GM18517 (cell line): ENCODE measurements around the gene TMEM179.
"Not testable (repeated sequence)": the region's sequence is repeated elsewhere in the genome, so short reads cannot be mapped to it uniquely, and the experiment has no call there.

Experiments used
- ATAC-seq: cut with Tn5 transposase; IDR thresholded peaks from one replicate; pipeline ENCODE4 v1.9.1; 2021; ENCODE audit warnings: mild to moderate bottlenecking, moderate library complexity; ENCODE audit not compliant: unreplicated experiment

Gene TMEM179

GRCh38 chr14:104604458-104605449 is at the start of gene TMEM179:
TMEM179 (minus strand) TSS chr14:104604772; CDS start chr14:104604741, 31 bp downstream.
- ATAC-seq: no peak

GRCh38 chr14:104654119-104654518 is 49.5 kb upstream of the TMEM179 start:
- ATAC-seq: no peak

GRCh38 chr14:104653130-104653920 is 48.8 kb upstream of the TMEM179 start:
- not testable (repeated sequence) for ATAC-seq

- ATAC-seq: no peak
Observed at GRCh38 chr14:104652386-104652785, 47.8 kb upstream of the TMEM179 start.

- no peak for ATAC-seq
Observed at GRCh38 chr14:104651876-104652260, 47.3 kb upstream of the TMEM179 start.

GRCh38 chr14:104650981-104651875 is 46.7 kb upstream of the TMEM179 start:
- ATAC-seq: no peak

- no peak for ATAC-seq
Observed at GRCh38 chr14:104650057-104650980, 45.7 kb upstream of the TMEM179 start.

GRCh38 chr14:104647467-104648043 is 43.0 kb upstream of the TMEM179 start:
- no peak for ATAC-seq

GRCh38 chr14:104644656-104645378 is 40.2 kb upstream of the TMEM179 start:
- ATAC-seq: no peak

- ATAC-seq: no peak
Observed at GRCh38 chr14:104644091-104644635, 39.6 kb upstream of the TMEM179 start.

- ATAC-seq: no peak
Observed at GRCh38 chr14:104643306-104643705, 38.7 kb upstream of the TMEM179 start.

- ATAC-seq: no peak
Observed at GRCh38 chr14:104642540-104642868, 37.9 kb upstream of the TMEM179 start.

- ATAC-seq: no peak
Observed at GRCh38 chr14:104641753-104642539, 37.4 kb upstream of the TMEM179 start.

GRCh38 chr14:104640681-104641080 is 36.1 kb upstream of the TMEM179 start:
- ATAC-seq: no peak

GRCh38 chr14:104639885-104640548 is 35.4 kb upstream of the TMEM179 start:
- ATAC-seq: no peak

- no peak for ATAC-seq
Observed at GRCh38 chr14:104639471-104639870, 34.9 kb upstream of the TMEM179 start.

GRCh38 chr14:104638927-104639450 is 34.4 kb upstream of the TMEM179 start:
- no peak for ATAC-seq
